Activated T-helper 1 cell treated with anti-CD3 and anti-CD28 coated beads, Interleukin-12 subunit alpha, Interleukin-12 subunit beta, Interleukin-2, Interleukin-4 antibody, amounts not matched to agents 30 ng/mL and 10 ng/mL and 1 ng/mL, durations not matched to agents 14 hours and 24 hours and 36 hours (primary cell): ENCODE results near the gene STRN3. TPM values are rescaled to one million over a fixed set of nuclear protein-coding genes. Genes with fewer than 3 reads are reported as not detected.

Experiments
- DNase-seq: peaks from one replicate; pipeline ENCODE4 v3.0.0; 2021; ENCODE audit warnings: low spot score
- H3K27ac Mint-ChIP-seq: one replicate; pipeline ENCODE4 v1.8.0; 2021; ENCODE audit warnings: mild to moderate bottlenecking, mixed read lengths
- H3K27me3 Mint-ChIP-seq: one replicate; pipeline ENCODE4 v1.8.0; 2022; ENCODE audit warnings: mild to moderate bottlenecking, moderate library complexity, mixed read lengths; ENCODE audit not compliant: insufficient read depth
- H3K36me3 Mint-ChIP-seq: one replicate; pipeline ENCODE4 v1.8.0; 2021; ENCODE audit warnings: low read depth, mixed read lengths
- H3K4me1 Mint-ChIP-seq: one replicate; pipeline ENCODE4 v1.8.0; 2021; ENCODE audit warnings: low read depth, mixed read lengths
- H3K4me3 Mint-ChIP-seq: one replicate; pipeline ENCODE4 v1.8.0; 2021; ENCODE audit warnings: mild to moderate bottlenecking, moderate library complexity, mixed read lengths
- H3K9me3 Mint-ChIP-seq: one replicate; pipeline ENCODE4 v1.8.0; 2021; ENCODE audit warnings: mixed read lengths
- intact Hi-C: fragments of 100-400 bp; cut with micrococcal nuclease; formaldehyde crosslinking; loops from one replicate; pipeline ENCODE4 v1.15.1; 2024
- total RNA-seq: library from RNA; stranded (reverse); gene quantifications from 2 replicates; pipeline ENCODE4 v1.2.3, GENCODE V29; 2022

STRN3 gene
- total RNA-seq, 1 donor from 2014 or later = 25.9 TPM

- DNase-seq = no peak
- H3K9me3 Mint-ChIP-seq = no peaks in the 10 kb centered on the region
- peaks cover 8% of the 10 kb centered on the region for H3K36me3 Mint-ChIP-seq
- H3K27ac Mint-ChIP-seq = no peak overlapping the region
- H3K4me3 Mint-ChIP-seq = no peak overlapping the region
- intact Hi-C loops = loop anchor here (2.0 to 10.0 kb wide), 9 partner anchors 55 to 1229 kb away; partner anchors contain the start of genes ARHGAP5, G2E3, HEATR5A and RNU6-7
- peaks cover 2% of the 10 kb centered on the region for H3K27me3 Mint-ChIP-seq
- peaks cover 54% of the 10 kb centered on the region for H3K4me1 Mint-ChIP-seq
Measured at GRCh38 chr14:31027847-31028246, 1.7 kb upstream of the STRN3 start.

DNA sequence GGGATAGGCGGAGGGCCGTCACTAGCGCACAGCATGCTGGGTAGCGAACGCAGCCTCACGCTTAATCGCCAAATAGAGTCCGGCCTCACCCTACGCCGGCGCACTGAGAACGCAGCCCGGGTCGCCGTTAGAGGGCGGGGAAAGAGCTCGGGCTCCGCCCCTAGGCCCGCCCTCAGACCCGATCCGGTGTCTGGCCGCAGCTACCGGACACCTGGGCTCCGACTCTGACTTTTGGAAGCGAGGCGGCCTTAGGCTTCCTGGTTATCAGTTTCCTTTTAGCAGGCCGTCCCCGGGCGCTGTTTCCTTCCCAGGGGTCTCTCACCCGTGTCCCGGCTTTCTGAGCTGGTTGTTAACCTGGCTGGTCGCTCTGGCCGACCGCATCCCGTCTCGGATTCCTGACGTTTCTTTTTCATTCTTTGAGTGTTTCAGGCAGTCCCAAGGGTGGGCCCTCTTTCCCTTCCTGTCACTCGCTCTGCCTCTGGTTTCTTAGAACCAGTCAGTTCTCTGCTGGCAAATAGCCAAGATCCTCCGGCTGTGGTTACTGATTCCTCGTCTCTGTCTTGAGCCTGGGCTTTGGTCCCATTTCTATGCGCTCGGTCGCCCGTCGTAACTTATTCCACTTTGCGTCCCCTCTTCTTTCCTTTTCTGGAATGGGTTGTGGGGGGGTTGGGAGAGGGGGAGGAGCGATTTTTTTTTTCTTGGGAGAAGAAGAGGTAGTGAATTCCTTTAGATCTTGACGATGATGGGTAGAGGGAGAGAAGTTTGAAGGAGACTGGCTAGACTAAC lies 464 bp upstream of the STRN3 start:
- peak; percentile 90 for DNase-seq
- Mint-ChIP-seq H3K9me3 (no peaks in the 10 kb centered on the region), H3K27ac (peak overlapping the region; percentile 96), H3K4me3 (peak overlapping the region; percentile 99), H3K27me3 (no peaks in the 10 kb centered on the region), H3K36me3 (peaks cover 11% of the 10 kb centered on the region), H3K4me1 (peaks cover 55% of the 10 kb centered on the region)
- intact Hi-C loops = loop anchor here (1.0 to 10.0 kb wide), 13 partner anchors 21 to 1231 kb away; partner anchors contain the start of genes ARHGAP5, DTD2, G2E3 and HEATR5A

GRCh38 chr14:31025367-31026076 lies 657 bp downstream of the STRN3 start, which contains the start of gene AP4S1:
TSS of gene AP4S1 (plus strand) at chr14:31025649. CDS start at chr14:31066197, 40,548 bp downstream.
- intact Hi-C loops = loop anchor here (1.0 to 10.0 kb wide), 14 partner anchors 22 to 1232 kb away; partner anchors contain the start of genes ARHGAP5, DTD2, G2E3 and HEATR5A
- Mint-ChIP-seq H3K9me3 (no peaks in the 10 kb centered on the region), H3K36me3 (peaks cover 15% of the 10 kb centered on the region), H3K4me3 (peak within 1 kb of the TSS; percentile 99), H3K27me3 (no peaks in the 10 kb centered on the region), H3K4me1 (peaks cover 51% of the 10 kb centered on the region), H3K27ac (peak within 1 kb of the TSS; percentile 96)
- DNase-seq = peak; percentile 40

DNA sequence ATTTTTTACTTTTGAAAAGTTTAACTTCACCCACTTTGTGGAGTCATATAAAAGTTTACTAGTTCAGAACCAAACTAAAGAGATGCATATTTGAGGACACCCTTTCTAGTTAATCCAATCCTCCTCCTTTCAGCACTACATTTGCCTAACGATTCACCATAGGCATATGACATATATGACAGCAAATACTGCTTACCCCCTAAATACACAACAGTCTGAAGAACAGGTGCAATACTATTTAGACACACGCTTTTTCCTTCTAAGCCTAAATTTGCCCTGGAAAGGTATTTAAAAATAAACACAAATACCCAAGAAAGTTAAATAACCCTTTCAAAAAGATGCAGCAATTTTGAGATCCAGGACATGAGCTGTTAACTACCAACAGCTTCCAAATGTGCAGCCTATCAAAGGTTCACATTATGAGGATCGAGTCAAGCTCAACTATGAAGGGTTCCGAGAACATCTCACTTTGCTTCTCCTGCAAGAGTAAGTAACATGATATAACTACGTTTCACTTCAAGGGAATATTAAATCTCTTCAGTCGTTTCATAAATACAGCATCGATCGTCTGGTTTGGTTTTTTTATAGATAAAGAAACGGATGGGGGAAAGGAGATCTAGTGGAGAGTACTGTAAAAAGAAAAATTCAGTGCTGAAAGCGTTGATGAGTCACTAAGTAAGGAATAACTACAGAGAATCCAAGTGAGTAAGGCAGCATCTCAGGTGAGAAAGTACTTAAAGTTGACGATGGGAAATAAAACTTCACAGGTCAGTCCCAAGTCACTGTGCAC lies 1.4 kb downstream of the STRN3 start:
- Mint-ChIP-seq H3K36me3 (peaks cover 15% of the 10 kb centered on the region), H3K27ac (peak overlapping the region; percentile 81), H3K9me3 (no peaks in the 10 kb centered on the region), H3K27me3 (no peaks in the 10 kb centered on the region), H3K4me1 (peaks cover 51% of the 10 kb centered on the region), H3K4me3 (peak overlapping the region; percentile 90)
- DNase-seq = no peak
- intact Hi-C loops = loop anchor here (1.0 to 10.0 kb wide), 7 partner anchors 360 to 1233 kb away; partner anchors contain the start of genes ARHGAP5, G2E3, HEATR5A and RNU6-7

DNA sequence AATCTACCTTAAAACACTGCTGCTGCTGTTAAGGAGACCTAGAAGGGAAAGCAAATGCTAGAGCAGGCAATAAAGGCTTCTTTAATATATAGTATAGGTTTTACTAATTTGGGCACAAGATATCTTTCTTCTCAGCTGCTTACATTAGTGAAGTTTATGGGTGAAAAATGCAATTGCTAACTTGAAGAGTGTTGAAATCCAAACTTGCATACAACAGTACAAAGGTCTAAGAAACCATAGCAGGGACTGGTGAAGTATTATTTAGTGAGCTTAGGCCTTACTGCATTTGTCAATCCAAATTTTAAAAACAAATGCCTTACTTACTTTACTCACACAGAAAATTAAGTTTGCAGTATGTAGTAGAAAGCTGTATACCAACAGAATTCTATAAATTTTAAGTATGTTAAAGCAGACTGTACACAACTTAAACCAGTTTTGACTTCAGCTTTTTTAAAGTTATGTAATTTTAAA lies 2.1 kb downstream of the STRN3 start:
- Mint-ChIP-seq H3K4me1 (peaks cover 50% of the 10 kb centered on the region), H3K27ac (no peak overlapping the region), H3K36me3 (peaks cover 15% of the 10 kb centered on the region), H3K9me3 (no peaks in the 10 kb centered on the region), H3K27me3 (no peaks in the 10 kb centered on the region), H3K4me3 (peak overlapping the region; percentile 0)
- no peak for DNase-seq
- intact Hi-C loops = loop anchor here (10.0 kb wide), 1 partner anchor 361 kb away; no protein-coding TSS in a partner anchor

GRCh38 chr14:31022386-31022785 lies 3.8 kb downstream of the STRN3 start:
- intact Hi-C loops = loop anchor here (10.0 kb wide), 1 partner anchor 362 kb away; no protein-coding TSS in a partner anchor
- H3K4me1 Mint-ChIP-seq = peaks cover 46% of the 10 kb centered on the region
- H3K36me3 Mint-ChIP-seq = peaks cover 17% of the 10 kb centered on the region

GRCh38 chr14:31021576-31021949 lies 4.6 kb downstream of the STRN3 start:
- Mint-ChIP-seq H3K27me3 (no peaks in the 10 kb centered on the region), H3K36me3 (peaks cover 18% of the 10 kb centered on the region), H3K9me3 (no peaks in the 10 kb centered on the region), H3K27ac (no peak overlapping the region), H3K4me1 (peaks cover 38% of the 10 kb centered on the region), H3K4me3 (no peak overlapping the region)
- intact Hi-C loops = loop anchor here (10.0 kb wide), 1 partner anchor 363 kb away; no protein-coding TSS in a partner anchor
- DNase-seq = no peak

More at GRCh38 chr14:31022386-31022785, 3.8 kb downstream of the STRN3 start:
- Mint-ChIP-seq H3K27me3 (no peaks in the 10 kb centered on the region), H3K27ac (no peak overlapping the region), H3K9me3 (no peaks in the 10 kb centered on the region), H3K4me3 (no peak overlapping the region)
- DNase-seq = no peak

GRCh38 chr14:31020834-31021575 lies 5.2 kb downstream of the STRN3 start:
- Mint-ChIP-seq H3K27me3 (no peaks in the 10 kb centered on the region), H3K4me1 (peaks cover 42% of the 10 kb centered on the region), H3K4me3 (no peak overlapping the region), H3K27ac (no peak overlapping the region), H3K9me3 (no peaks in the 10 kb centered on the region), H3K36me3 (peaks cover 18% of the 10 kb centered on the region)
- intact Hi-C loops = loop anchor here (10.0 kb wide), 1 partner anchor 364 kb away; no protein-coding TSS in a partner anchor
- DNase-seq = no peak

- peaks cover 13% of the 10 kb centered on the region for H3K36me3 Mint-ChIP-seq
- H3K27me3 Mint-ChIP-seq = no peaks in the 10 kb centered on the region
- no peaks in the 10 kb centered on the region for H3K9me3 Mint-ChIP-seq
- intact Hi-C loops = no loop called here
- H3K4me1 Mint-ChIP-seq = peaks cover 23% of the 10 kb centered on the region
- no peak for DNase-seq
- no peak overlapping the region for H3K27ac Mint-ChIP-seq
- H3K4me3 Mint-ChIP-seq = no peak overlapping the region
Measured at GRCh38 chr14:31018057-31018645, 8.0 kb downstream of the STRN3 start.

DNA sequence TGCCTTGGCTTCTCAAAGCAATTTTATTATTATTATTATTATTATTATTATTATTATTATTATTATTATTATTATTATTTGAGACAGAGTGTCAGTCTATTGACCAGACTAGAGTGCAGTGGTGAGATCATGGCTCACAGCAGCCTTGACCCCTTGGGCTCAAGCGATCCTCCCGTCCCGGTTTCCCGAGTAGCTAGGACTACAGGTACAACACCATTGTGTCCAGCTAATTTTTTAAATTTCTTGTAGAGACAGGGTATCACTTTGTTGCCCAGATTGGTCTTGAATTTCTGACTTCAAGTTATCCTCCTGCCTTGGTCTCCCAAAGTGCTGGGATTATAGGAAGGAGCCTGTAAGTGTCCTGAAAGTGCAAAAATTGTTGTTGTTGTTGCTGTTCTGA lies 12.3 kb downstream of the STRN3 start:
- H3K27me3 Mint-ChIP-seq = no peaks in the 10 kb centered on the region
- peaks cover 7% of the 10 kb centered on the region for H3K36me3 Mint-ChIP-seq
- H3K9me3 Mint-ChIP-seq = no peaks in the 10 kb centered on the region
- no peak overlapping the region for H3K27ac Mint-ChIP-seq
- no peak for DNase-seq
- H3K4me1 Mint-ChIP-seq = peaks cover 10% of the 10 kb centered on the region
- intact Hi-C loops = no loop called here
- H3K4me3 Mint-ChIP-seq = no peak overlapping the region

GRCh38 chr14:31010935-31011334 lies 15.2 kb downstream of the STRN3 start:
- no peak for DNase-seq
- no peaks in the 10 kb centered on the region for H3K9me3 Mint-ChIP-seq
- peaks cover 5% of the 10 kb centered on the region for H3K4me1 Mint-ChIP-seq
- no peaks in the 10 kb centered on the region for H3K27me3 Mint-ChIP-seq
- no peak overlapping the region for H3K27ac Mint-ChIP-seq
- intact Hi-C loops = no loop called here
- peaks cover 5% of the 10 kb centered on the region for H3K36me3 Mint-ChIP-seq
- no peak overlapping the region for H3K4me3 Mint-ChIP-seq
